ENCODE results near the gene HMGN2.

Gene HMGN2

GRCh38 chr1:26434161-26434752 lies 38.0 kb upstream of the HMGN2 start:
- Histone ChIP-seq H3K4me2 (ENCODE audit: low read length) (no peak overlapping the region), H3K79me2 (ENCODE audit: low read length) (peaks cover 14% of the 10 kb centered on the region)
- TF ChIP-seq, protein P1, sequence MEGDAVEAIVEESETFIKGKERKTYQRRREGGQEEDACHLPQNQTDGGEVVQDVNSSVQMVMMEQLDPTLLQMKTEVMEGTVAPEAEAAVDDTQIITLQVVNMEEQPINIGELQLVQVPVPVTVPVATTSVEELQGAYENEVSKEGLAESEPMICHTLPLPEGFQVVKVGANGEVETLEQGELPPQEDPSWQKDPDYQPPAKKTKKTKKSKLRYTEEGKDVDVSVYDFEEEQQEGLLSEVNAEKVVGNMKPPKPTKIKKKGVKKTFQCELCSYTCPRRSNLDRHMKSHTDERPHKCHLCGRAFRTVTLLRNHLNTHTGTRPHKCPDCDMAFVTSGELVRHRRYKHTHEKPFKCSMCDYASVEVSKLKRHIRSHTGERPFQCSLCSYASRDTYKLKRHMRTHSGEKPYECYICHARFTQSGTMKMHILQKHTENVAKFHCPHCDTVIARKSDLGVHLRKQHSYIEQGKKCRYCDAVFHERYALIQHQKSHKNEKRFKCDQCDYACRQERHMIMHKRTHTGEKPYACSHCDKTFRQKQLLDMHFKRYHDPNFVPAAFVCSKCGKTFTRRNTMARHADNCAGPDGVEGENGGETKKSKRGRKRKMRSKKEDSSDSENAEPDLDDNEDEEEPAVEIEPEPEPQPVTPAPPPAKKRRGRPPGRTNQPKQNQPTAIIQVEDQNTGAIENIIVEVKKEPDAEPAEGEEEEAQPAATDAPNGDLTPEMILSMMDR (IDR thresholded peaks at IDR 0.05; ENCODE audit: low read depth, low read length) = no peak
- no peak for TF ChIP-seq EZH2phosphoT487 (IDR thresholded peaks at IDR 0.05; ENCODE audit: low read depth)

GRCh38 chr1:26438041-26438440 lies 34.2 kb upstream of the HMGN2 start:
- Histone ChIP-seq H2AFZ (ENCODE audit: low read depth, low read length) (no peak overlapping the region), H3K27me3 (ENCODE audit: low read depth, low read length) (no peaks in the 10 kb centered on the region), H3K9ac (ENCODE audit: low read length) (no peak overlapping the region), H3K27ac (ENCODE audit: low read length) (no peak overlapping the region), H3K9me3 (ENCODE audit: insufficient read depth, low read length) (no peaks in the 10 kb centered on the region), H3K4me3 (ENCODE audit: low read length) (no peak overlapping the region), H3K79me2 (ENCODE audit: low read length) (peaks cover 5% of the 10 kb centered on the region), H3K4me2 (ENCODE audit: low read length) (no peak overlapping the region), H3K36me3 (replicated peaks; ENCODE audit: low read depth, low read length) (peaks cover 25% of the 10 kb centered on the region), H3K4me1 (ENCODE audit: low read length) (peaks cover 3% of the 10 kb centered on the region; the same call in 1 of the 2 replicates), H4K20me1 (ENCODE audit: insufficient read depth, low read length) (no peaks in the 10 kb centered on the region)
- TF ChIP-seq EZH2phosphoT487 (IDR thresholded peaks at IDR 0.05; ENCODE audit: low read depth) = no peak
- TF ChIP-seq, protein P1 (IDR thresholded peaks at IDR 0.05; ENCODE audit: low read depth, low read length) = no peak

More at GRCh38 chr1:26434161-26434752, 38.0 kb upstream of the HMGN2 start:
- peaks cover 8% of the 10 kb centered on the region for H3K36me3 ChIP-seq (replicated peaks; ENCODE audit: low read depth, low read length)
- no peak overlapping the region for H3K9ac ChIP-seq (ENCODE audit: low read length)
- no peaks in the 10 kb centered on the region for H4K20me1 ChIP-seq (ENCODE audit: insufficient read depth, low read length)
- H3K4me1 ChIP-seq (ENCODE audit: low read length) = peaks cover 11% of the 10 kb centered on the region; the same call in 1 of the 2 replicates
- no peak overlapping the region for H3K4me3 ChIP-seq (ENCODE audit: low read length)
- no peak overlapping the region for H2AFZ ChIP-seq (ENCODE audit: low read depth, low read length)
- no peaks in the 10 kb centered on the region for H3K9me3 ChIP-seq (ENCODE audit: insufficient read depth, low read length)
- H3K27me3 ChIP-seq (ENCODE audit: low read depth, low read length) = no peaks in the 10 kb centered on the region
- no peak overlapping the region for H3K27ac ChIP-seq (ENCODE audit: low read length)

DNA sequence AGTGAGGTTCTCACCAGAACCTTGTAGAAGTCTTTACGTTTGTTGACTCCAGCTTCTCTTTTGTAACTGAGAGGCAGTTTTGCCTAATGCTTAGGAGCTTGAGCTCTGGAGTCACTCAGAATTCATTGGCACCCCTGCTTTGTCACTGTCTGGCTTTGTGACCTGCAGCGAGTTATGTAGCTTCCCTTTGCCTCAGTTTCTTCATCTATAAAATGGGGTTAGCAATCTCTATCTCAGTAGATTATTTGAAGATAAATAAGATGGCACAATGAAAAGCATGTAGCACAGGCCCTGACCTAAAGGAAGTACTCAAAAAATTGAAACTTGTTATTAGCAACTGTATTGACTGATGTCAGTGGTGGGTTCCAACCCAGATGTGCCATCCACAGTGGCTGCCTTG lies 32.0 kb upstream of the HMGN2 start:
- no peaks in the 10 kb centered on the region for H3K27me3 ChIP-seq (ENCODE audit: low read depth, low read length)
- H3K4me1 ChIP-seq (ENCODE audit: low read length) = no peaks in the 10 kb centered on the region
- H3K36me3 ChIP-seq (replicated peaks; ENCODE audit: low read depth, low read length) = peaks cover 22% of the 10 kb centered on the region
- H3K4me3 ChIP-seq (ENCODE audit: low read length) = no peak overlapping the region
- no peaks in the 10 kb centered on the region for H3K9me3 ChIP-seq (ENCODE audit: insufficient read depth, low read length)
- H4K20me1 ChIP-seq (ENCODE audit: insufficient read depth, low read length) = no peaks in the 10 kb centered on the region
- H2AFZ ChIP-seq (ENCODE audit: low read depth, low read length) = no peak overlapping the region
- no peak overlapping the region for H3K4me2 ChIP-seq (ENCODE audit: low read length)
- H3K27ac ChIP-seq (ENCODE audit: low read length) = no peak overlapping the region
- H3K9ac ChIP-seq (ENCODE audit: low read length) = no peak overlapping the region
- no peaks in the 10 kb centered on the region for H3K79me2 ChIP-seq (ENCODE audit: low read length)
- TF ChIP-seq EZH2phosphoT487 (IDR thresholded peaks at IDR 0.05; ENCODE audit: low read depth) = no peak
- TF ChIP-seq, protein P1 (IDR thresholded peaks at IDR 0.05; ENCODE audit: low read depth, low read length) = no peak

GRCh38 chr1:26449868-26450267 lies 22.4 kb upstream of the HMGN2 start:
- no peaks in the 10 kb centered on the region for H3K79me2 ChIP-seq (ENCODE audit: low read length)
- no peaks in the 10 kb centered on the region for H3K9me3 ChIP-seq (ENCODE audit: insufficient read depth, low read length)
- no peak overlapping the region for H3K4me2 ChIP-seq (ENCODE audit: low read length)
- H3K4me3 ChIP-seq (ENCODE audit: low read length) = no peak overlapping the region
- no peak overlapping the region for H3K9ac ChIP-seq (ENCODE audit: low read length)
- H3K4me1 ChIP-seq (ENCODE audit: low read length) = peaks cover 6% of the 10 kb centered on the region
- no peaks in the 10 kb centered on the region for H4K20me1 ChIP-seq (ENCODE audit: insufficient read depth, low read length)
- no peak for TF ChIP-seq EZH2phosphoT487 (IDR thresholded peaks at IDR 0.05; ENCODE audit: low read depth)
- TF ChIP-seq, protein P1 (IDR thresholded peaks at IDR 0.05; ENCODE audit: low read depth, low read length) = no peak
- H3K27me3 ChIP-seq (ENCODE audit: low read depth, low read length) = no peaks in the 10 kb centered on the region
- H2AFZ ChIP-seq (ENCODE audit: low read depth, low read length) = no peak overlapping the region
- H3K36me3 ChIP-seq (replicated peaks; ENCODE audit: low read depth, low read length) = no peaks in the 10 kb centered on the region
- no peak overlapping the region for H3K27ac ChIP-seq (ENCODE audit: low read length)
